WERI-Rb-1 (cell line): Measurements from ENCODE around the gene EHD1.

Experiments used
- DNase-seq: peaks from one replicate; pipeline ENCODE4 v3.0.0-alpha.2; 2020
- H3K27ac ChIP-seq: fragments of 250-450 bp; sonication (Bioruptor Pico); 2 replicates; pipeline ENCODE4 v1.5.1; 2020; ENCODE audit warnings: mild to moderate bottlenecking, moderate library complexity
- H3K27me3 ChIP-seq: fragments of 250-450 bp; sonication (Bioruptor Pico); 2 replicates; pipeline ENCODE4 v1.5.1; 2021; ENCODE audit warnings: mild to moderate bottlenecking, low read depth, moderate library complexity; ENCODE audit not compliant: insufficient read depth, severe bottlenecking
- H3K36me3 ChIP-seq: fragments of 250-450 bp; sonication (Bioruptor Pico); 2 replicates; pipeline ENCODE4 v1.5.1; 2020; ENCODE audit warnings: mild to moderate bottlenecking, moderate library complexity
- H3K4me3 ChIP-seq: 2 replicates; pipeline ENCODE4 v1.5.1; 2011; ENCODE audit warnings: low read depth, mild to moderate bottlenecking, control low read depth, low read length
- H3K9me3 ChIP-seq: fragments of 250-450 bp; sonication (Bioruptor Pico); 2 replicates; pipeline ENCODE4 v1.5.1; 2021; ENCODE audit warnings: mild to moderate bottlenecking, moderate library complexity; ENCODE audit not compliant: severe bottlenecking
- TF ChIP-seq, protein P1 (sequence below): IDR thresholded peaks from 2 replicates; pipeline ENCODE4 v1.5.1; 2011; ENCODE audit warnings: low read depth, mild to moderate bottlenecking, control low read depth, inconsistent platforms, low read length

The EHD1 gene

DNA sequence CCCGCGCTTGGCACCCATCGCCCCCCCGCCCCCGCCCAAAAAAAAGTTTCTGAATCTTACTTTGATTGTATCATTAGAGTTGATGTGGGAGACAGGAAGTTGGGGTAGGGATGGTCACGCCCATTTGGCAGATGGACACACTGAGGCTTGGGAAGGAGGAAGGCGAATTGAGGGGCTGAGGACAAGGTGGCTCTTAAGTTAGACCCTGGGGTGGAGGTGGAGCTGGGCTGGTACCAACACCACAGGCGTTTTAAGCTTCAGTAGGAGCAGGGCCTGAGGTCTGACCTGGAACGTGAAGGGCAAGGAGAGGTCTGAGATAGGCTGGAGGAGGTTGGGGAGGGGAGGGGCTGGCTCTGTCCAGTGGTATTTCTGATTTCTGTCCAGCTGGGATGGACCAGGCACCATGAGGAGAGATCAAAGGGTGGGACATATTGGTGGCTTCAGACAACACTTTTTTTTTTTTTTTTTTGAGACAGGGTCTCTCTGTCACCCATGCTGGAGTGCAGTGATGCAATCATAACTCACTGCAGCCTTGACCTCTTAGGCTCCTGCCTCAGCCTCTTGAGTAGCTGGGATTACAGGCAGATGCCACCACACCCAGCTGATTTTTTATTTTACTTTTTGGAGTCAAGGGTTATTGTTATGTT lies 33.2 kb downstream of the EHD1 start:
- Histone ChIP-seq H3K36me3 (no peaks in the 10 kb centered on the region; the same call in 1 of the 2 replicates), H3K27ac (peak overlapping the region; percentile 78), H3K9me3 (no peaks in the 10 kb centered on the region), H3K27me3 (no peaks in the 10 kb centered on the region), H3K4me3 (peak overlapping the region; percentile 69)
- TF ChIP-seq, protein P1, sequence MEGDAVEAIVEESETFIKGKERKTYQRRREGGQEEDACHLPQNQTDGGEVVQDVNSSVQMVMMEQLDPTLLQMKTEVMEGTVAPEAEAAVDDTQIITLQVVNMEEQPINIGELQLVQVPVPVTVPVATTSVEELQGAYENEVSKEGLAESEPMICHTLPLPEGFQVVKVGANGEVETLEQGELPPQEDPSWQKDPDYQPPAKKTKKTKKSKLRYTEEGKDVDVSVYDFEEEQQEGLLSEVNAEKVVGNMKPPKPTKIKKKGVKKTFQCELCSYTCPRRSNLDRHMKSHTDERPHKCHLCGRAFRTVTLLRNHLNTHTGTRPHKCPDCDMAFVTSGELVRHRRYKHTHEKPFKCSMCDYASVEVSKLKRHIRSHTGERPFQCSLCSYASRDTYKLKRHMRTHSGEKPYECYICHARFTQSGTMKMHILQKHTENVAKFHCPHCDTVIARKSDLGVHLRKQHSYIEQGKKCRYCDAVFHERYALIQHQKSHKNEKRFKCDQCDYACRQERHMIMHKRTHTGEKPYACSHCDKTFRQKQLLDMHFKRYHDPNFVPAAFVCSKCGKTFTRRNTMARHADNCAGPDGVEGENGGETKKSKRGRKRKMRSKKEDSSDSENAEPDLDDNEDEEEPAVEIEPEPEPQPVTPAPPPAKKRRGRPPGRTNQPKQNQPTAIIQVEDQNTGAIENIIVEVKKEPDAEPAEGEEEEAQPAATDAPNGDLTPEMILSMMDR: no peak
- no peak for DNase-seq

DNA sequence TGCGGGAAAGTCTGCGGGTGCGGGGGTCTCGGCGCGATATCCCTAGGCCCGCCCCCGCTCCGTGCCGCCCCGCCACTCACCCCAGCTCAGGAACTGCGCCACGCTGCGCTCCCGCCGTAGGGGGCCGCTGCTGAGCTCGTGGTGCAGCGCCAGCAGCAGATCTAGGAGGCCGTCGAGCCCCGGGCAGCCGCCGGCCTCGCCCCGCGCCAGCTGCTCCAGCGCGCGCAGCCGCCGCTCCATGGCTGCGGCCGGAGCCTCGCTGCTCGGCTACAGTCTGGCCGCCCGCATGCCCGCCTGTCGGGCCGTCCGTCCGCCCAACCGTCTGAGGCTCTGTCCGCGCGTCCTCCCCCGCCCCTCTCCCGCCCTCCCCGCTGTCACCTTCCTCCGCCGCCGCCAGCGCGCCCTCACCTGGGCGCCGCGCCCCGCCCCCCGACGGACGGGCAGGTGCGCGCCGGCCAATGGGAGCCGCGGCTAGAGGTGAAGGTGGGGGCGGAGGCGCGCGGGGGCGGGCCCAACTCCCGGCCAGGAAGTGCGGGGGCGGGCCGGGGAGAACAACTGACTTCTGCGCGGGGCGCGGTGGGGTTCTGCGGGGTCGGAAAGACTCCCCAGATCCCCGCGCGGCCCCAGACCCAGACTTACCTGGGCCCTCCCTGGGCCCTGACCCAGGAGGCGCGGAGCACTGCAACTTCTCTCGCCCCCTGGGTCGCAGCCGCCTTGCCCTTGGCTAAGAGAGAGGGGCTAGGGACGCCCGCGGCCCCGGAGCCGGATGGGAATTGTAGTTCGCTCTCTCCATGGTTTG lies 33.9 kb downstream of the EHD1 start, which contains the start of gene CDC42BPG:
Gene CDC42BPG (minus strand): TSS at position 324 of the 799 bp plus-strand sequence. CDS start 84 bp downstream, at position 240.
- H3K27me3 ChIP-seq: no peaks in the 10 kb centered on the region
- TF ChIP-seq, protein P1: peak; percentile 76
- peak; percentile 81 for DNase-seq
- H3K27ac ChIP-seq: peak within 1 kb of the TSS; percentile 78
- H3K4me3 ChIP-seq: peak within 1 kb of the TSS; percentile 69
- peaks cover 4% of the 10 kb centered on the region for H3K36me3 ChIP-seq
- no peaks in the 10 kb centered on the region for H3K9me3 ChIP-seq

DNA sequence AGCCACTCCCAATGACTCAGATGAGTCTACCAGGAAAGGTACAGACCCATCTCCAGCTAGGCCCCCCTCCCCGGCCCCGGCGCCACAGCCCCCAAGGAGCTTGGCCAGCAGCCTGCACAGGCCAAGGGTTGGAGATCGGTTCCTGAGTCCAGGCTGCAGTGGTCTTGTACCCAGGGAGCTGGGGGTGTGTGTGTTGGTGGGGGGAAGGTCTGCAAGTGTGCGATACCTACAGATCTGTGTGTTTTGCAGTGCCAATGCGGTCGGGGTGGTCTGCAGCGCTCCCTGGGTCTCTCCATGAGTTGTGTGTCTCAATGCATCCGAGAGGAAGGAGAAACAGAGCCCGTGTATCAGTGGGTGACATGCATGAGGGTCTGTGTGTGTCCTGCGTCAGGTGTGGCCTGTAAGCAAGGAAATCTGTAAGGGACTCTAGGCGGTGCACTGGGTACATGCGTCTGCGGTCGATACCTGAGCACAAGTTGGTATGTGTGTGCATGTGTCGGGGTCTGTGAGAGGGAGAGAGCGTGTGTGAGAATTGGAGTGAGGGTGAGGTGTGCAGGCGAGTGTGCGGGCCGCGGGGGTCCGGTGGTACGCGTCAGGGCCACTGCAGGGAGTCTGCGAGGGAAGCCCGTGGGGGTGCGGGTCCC lies 34.6 kb downstream of the EHD1 start:
- DNase-seq: peak; percentile 22
- Histone ChIP-seq H3K27ac (peak overlapping the region; percentile 78), H3K36me3 (peaks cover 11% of the 10 kb centered on the region), H3K4me3 (peak overlapping the region; percentile 69), H3K27me3 (no peaks in the 10 kb centered on the region), H3K9me3 (no peaks in the 10 kb centered on the region)
- TF ChIP-seq, protein P1: no peak

DNA sequence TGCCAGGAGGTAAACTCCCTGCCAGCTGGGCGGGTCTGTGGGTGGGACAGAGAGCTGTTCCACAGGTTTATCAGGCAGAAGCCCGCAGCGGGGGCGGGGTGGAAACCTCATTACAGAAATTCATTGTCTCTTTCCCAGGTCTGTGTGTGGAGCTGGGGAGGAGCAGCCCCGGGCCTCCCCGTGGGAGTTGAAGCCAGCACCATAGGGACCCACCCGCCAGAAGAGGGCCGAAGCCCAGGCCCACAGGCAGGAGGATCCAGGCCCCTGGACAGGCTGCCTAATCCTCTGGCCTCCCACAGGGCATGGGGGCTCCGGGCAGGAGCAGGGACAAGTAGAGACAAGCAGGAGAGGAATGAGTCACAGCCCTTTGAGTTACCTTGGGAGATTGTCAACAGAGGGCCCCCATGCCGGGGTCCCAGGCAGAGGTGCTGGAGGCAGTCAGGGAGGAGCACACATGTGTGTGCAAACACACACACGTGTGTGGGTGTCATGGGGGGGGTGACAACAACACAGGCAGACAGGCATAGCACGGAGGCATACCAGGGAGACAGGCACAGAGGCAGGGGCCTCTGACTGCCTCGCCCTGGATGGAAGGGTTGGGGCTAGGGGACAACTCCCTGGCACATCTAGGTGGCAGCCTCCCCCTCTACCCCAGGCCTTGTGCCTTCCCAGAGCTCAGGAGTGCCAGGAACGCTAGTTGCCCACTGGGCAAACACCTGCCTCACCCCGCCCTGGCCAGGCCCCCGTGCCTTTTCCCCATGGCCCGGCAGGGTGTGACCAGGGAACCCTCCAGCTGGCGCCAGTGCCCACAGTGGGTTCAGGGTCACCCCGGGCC lies 35.4 kb downstream of the EHD1 start:
- peak overlapping the region; percentile 78 for H3K27ac ChIP-seq
- TF ChIP-seq, protein P1: no peak
- H3K36me3 ChIP-seq: peaks cover 16% of the 10 kb centered on the region
- peak overlapping the region; percentile 12; the same call in 1 of the 2 replicates for H3K4me3 ChIP-seq
- H3K27me3 ChIP-seq: no peaks in the 10 kb centered on the region
- DNase-seq: peak; percentile 78
- H3K9me3 ChIP-seq: no peaks in the 10 kb centered on the region

DNA sequence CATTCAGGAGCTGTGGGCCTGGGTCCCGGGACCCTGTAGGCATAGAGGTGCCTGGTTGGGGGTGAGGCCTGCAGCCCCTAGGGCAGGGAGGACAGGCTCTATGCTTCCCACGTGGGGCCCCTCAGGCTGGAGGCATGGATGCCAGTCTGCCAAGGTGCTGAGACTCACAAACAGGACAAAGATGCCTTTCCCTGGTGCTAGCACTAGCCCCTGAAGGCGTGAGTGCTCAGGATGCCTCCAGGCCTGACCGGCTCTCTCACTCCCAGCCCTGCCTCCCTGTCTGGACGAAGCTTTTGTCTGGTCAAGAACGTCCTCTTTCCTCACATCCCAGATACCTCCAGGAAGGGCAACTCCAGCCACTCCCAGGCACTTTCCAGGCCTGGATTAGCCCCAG lies 36.1 kb downstream of the EHD1 start:
- peak overlapping the region; percentile 78 for H3K27ac ChIP-seq
- H3K27me3 ChIP-seq: no peaks in the 10 kb centered on the region
- no peak for DNase-seq
- H3K4me3 ChIP-seq: no peak overlapping the region
- TF ChIP-seq, protein P1: no peak
- H3K36me3 ChIP-seq: peaks cover 20% of the 10 kb centered on the region
- no peaks in the 10 kb centered on the region for H3K9me3 ChIP-seq
